GM12865 (cell line): ENCODE data around the gene MRTFB.
"Not testable (repeated sequence)": the region's sequence is repeated elsewhere in the genome, so short reads cannot be mapped to it uniquely, and the experiment has no call there.

Source experiments
- DNase-seq: peaks from one replicate; pipeline ENCODE4 v3.0.0; 2010; ENCODE audit warnings: low read depth
- H3K4me3 ChIP-seq: 2 replicates; pipeline ENCODE4 v1.5.1; 2011; ENCODE audit warnings: mild to moderate bottlenecking, low read depth, low read length, control low read depth
- CTCF ChIP-seq: IDR thresholded peaks from 2 replicates; pipeline ENCODE4 v1.5.1; 2011; ENCODE audit warnings: low read length, control low read depth, low read depth, inconsistent platforms; ENCODE audit not compliant: insufficient read depth; ENCODE audit errors: missing control alignments

The MRTFB gene

GRCh38 chr16:14070877-14071575, at the start of gene MRTFB:
MRTFB (plus strand) TSS chr16:14071319; CDS start chr16:14140607, 69,288 bp downstream.
- H3K4me3 ChIP-seq, result peak within 1 kb of the TSS; percentile 76
- DNase-seq, result peak; percentile 81
- TF ChIP-seq CTCF, result no peak

- H3K4me3 ChIP-seq, DNase-seq: not testable (repeated sequence)
Measured at GRCh38 chr16:14023526-14023925, 47.6 kb upstream of the MRTFB start.

GRCh38 chr16:14024283-14024682, 46.8 kb upstream of the MRTFB start:
- no peak overlapping the region for H3K4me3 ChIP-seq
- no peak for TF ChIP-seq CTCF
- DNase-seq, result no peak

- DNase-seq, result no peak
- H3K4me3 ChIP-seq, result no peak overlapping the region
- no peak for TF ChIP-seq CTCF
Measured at GRCh38 chr16:14026572-14027285, 44.4 kb upstream of the MRTFB start.

- DNase-seq, result no peak
- H3K4me3 ChIP-seq, result no peak overlapping the region
- TF ChIP-seq CTCF, result no peak
Measured at GRCh38 chr16:14028202-14028601, 42.9 kb upstream of the MRTFB start.

GRCh38 chr16:14029658-14030057, 41.5 kb upstream of the MRTFB start:
- no peak for DNase-seq
- TF ChIP-seq CTCF, result no peak

GRCh38 chr16:14035092-14035491, 36.0 kb upstream of the MRTFB start:
- TF ChIP-seq CTCF, result no peak
- DNase-seq, result no peak
- H3K4me3 ChIP-seq, result no peak overlapping the region

More at GRCh38 chr16:14029658-14030057, 41.5 kb upstream of the MRTFB start:
- H3K4me3 ChIP-seq, result no peak overlapping the region
